Measurements from ENCODE around the gene APBB2. TPM values are rescaled to one million over a fixed set of nuclear protein-coding genes. Genes with fewer than 3 reads are reported as not detected.

Gene APBB2
- total and polyA plus RNA-seq, 8 donors, result 4.7 to 55.4 (median 23.1) TPM

DNA sequence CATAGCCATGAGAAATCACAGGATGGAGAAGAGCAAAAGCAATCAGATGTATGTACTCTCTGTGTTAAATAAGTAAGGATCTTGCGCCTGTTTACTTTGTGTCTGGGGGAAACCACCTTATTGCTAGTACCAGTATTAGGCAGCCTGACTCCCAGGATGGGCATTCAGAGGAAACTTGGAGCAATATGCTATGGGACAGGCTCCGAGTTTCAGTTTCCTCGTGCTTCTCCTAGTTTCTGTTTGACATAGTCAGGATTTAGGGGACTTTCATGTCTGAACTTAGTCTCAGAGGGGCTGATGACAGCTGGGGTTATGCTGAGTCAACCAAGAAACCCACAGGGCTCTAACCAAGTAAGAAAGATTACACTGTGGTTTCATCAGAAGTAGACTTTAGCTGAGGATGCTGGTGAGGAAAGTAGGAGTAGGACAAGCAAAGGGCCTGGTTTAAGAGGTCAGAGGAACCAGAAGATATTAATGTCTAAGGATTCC lies 451.1 kb downstream of the APBB2 start:
- intact Hi-C loops (cut with DNase I; ENCODE audit: low total_unique reads), result no loop called here
- Histone ChIP-seq H3K9me3 (no peaks in the 10 kb centered on the region), H3K27ac (peak overlapping the region in 1 of 5 donors; percentile 34), H3K4me3 (no peak overlapping the region), H3K4me1 (no peaks in the 10 kb centered on the region), H3K27me3 (no peaks in the 10 kb centered on the region), H3K36me3 (peaks cover 0 to 5% (median 0%) of the 10 kb centered on the region in 4 donors)
- WGBS, 5 donors, result 65 to 84% (median 78%) methylated on average over 3 of the region's 3 CpGs
- peak in 1 of 2 donors; percentile 8 for DNase-seq
- TF ChIP-seq EP300 (IDR thresholded peaks at IDR 0.05) (no peak), POLR2AphosphoS5 (IDR thresholded peaks at IDR 0.05) (no peak), CTCF (IDR thresholded peaks at IDR 0.05) (no peak), POLR2A (IDR thresholded peaks at IDR 0.05) (no peak)

Small RNAs within 50 kb of the gene (small RNA-seq; reads per million reads assigned to genes)
- gene RF00019, result 0 reads per million in 4 donors
- gene RNA5SP160, result 0 reads per million in 4 donors
- 0 reads per million in 4 donors for gene RNU6-1195P
- gene RNU6-836P, result 0 reads per million in 4 donors

Other genes with a start within 250 kb of the APBB2 start
- gene UCHL1, start 42.4 kb upstream of the APBB2 start, total RNA-seq, result 10 to 100 TPM in 4 of 5 donors, 1 to 10 TPM in 1; 6.4 to 43.4 (median 17.5) TPM
- 10 to 100 TPM in 2 of 3 donors, 1 to 10 TPM in 1; 4.6 to 23.2 (median 19.9) TPM for gene UCHL1, start 42.4 kb upstream of the APBB2 start, polyA plus RNA-seq